Suppressor macrophage (primary cell): ENCODE data around the gene USH2A.
A peak's percentile ranks its signal among the peaks of the same experiment; 100 is the strongest.
"Not testable (repeated sequence)": the region's sequence is repeated elsewhere in the genome, so short reads cannot be mapped to it uniquely, and the experiment has no call there.

Experiments
- DNase-seq, 4 experiments: peaks; one replicate each; pipeline ENCODE4 v3.0.0-alpha.2; 2020 to 2022

USH2A gene

GRCh38 chr1:216044538-216044937 lies 378.7 kb downstream of the USH2A start:
- DNase-seq, result no peak

DNA sequence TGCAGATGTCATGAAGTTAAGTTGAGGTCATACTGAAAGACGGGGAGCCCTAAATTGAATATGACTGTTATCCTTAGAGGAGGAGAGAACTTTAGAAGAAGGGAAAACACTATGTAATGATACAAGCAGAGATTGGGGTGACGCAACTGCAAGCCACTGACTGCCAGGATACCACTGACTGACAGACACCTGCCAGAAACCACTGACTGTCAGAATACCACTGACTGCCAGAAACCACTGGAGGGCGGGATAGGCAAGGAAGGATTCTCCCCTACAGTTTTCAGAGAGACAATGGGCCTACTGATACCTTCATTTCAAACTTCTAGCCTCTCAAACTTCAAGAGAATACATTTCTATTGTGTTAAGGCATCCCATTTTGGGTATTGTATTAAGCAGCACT lies 388.7 kb downstream of the USH2A start:
- no peak for DNase-seq

DNA sequence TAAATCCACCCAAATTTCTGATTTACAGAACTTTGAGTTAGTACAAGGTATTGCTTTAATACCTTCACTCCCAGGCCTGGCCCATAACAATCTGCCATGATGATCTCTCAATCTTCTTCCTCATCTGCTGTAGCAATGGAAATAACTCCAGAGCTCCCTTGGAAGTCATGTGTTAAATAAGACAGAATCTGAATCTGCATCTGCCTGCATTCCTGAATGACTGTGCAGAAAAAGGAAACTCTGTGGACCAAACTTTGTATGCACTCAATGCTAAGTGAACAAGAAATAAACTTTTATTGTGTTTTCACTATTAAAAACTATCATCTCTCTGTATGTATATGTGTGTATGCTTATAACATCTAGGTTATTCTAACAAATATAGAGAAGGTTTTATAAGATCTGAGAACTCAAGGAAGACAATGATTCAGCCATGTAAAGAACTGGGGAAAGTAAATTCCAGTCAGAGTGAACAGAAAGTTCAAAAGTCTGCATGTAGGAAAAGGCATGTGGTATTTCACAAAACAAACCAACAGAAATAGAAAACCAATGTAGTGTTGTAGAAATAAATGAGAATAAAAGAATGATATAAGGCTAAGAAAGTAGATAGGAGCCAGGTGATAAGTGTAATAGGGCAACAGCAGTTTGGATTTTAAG lies 390.2 kb downstream of the USH2A start:
- no peak for DNase-seq

DNA sequence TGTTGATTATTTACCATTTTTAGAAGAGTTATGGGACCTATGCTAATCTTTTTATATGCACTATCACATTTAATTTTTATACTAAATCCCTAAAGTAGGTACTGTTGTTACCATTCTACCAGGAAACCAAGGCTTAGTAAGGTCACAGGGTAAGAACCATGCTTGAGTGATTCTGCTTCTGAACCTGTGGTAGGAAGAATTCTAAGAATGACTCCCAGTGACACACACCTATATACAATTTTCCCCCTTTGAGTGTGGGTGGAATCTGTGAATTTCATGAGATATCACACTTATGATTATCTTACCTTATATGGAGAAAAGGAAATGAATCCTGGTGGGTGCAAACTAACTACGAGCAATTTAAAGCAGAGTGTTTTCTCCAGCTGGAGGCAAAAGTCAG lies 391.0 kb downstream of the USH2A start:
- no peak for DNase-seq

DNA sequence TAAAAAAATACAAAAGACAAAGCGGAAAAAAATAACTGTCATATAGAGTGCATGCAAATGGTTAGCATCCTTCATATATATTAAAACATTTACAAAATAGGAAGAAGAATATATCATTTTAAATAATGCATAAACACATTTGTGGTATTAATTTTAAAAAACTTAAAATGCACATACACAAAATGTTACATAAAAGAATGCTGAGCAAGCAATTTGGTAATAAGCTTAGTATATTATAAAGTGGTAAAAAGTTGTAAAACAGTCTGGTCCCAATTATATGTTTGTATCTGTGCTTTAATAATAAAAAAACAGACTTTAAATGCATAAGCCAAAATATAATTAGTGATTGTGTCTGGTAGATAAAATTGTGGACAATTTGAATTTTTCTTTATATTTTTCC lies 394.6 kb downstream of the USH2A start:
- no peak for DNase-seq

DNA sequence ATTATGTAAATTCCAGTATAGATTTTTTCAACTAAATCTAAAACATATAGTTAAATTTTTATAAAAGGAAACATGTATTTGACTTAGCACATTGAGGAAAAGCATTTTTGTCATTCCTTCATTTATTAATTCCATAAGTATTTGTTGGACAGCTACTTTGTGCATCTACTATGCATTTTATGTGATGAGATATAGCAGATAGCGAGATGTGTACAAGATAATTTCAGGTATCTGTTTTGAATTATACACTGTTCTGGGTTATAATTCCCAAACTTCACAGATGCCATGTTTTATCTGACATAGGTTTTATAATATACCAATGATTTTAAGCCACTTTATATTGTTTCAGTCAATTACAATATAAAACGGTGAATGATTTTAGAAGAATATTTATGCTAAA lies 398.7 kb downstream of the USH2A start:
- DNase-seq, result no peak

GRCh38 chr1:216020743-216021345 lies 402.4 kb downstream of the USH2A start:
- DNase-seq, result no peak

- DNase-seq, result no peak
Observed at GRCh38 chr1:216015116-216015515, 408.1 kb downstream of the USH2A start.

DNA sequence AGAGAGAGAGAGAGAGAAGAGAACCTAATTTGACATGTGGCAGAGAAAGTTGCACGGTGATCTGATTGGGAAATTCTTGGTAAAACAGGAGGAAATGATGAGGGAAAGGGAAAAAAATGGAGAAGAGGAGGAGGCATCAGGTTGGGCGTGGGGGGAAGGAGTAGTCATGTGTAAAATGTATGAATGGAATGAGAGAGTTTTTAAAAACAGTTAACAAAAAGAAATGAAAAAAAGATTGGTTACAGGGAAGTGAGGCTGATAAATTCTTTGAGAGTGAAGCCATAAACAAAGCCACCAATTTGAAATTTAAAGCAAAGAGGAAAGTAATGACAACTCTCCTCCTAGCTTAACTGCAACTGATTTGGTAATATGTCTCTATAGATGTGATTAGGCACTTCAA lies 409.2 kb downstream of the USH2A start:
- DNase-seq, result no peak

GRCh38 chr1:216009456-216009855 lies 413.8 kb downstream of the USH2A start:
- not testable (repeated sequence) for DNase-seq

DNA sequence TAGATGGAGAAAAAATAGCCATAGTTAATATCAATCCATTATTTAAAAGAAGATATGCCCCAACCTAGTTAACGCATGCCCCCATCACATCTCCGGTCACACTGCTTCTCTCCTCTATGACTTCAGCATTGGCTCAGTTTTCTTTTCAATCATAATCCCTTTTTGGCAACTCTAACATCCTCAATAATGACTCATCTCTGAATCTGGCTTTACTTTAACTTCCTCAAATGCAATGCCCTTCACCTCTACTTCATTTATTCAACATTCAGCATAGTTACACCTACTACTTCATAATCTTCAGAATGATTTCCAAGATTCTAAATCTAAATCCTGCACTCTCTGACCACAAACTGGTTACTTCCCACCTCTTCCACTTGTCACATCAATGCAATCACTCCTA lies 417.3 kb downstream of the USH2A start:
- peak in 1 of 4 experiments; percentile 4 for DNase-seq

DNA sequence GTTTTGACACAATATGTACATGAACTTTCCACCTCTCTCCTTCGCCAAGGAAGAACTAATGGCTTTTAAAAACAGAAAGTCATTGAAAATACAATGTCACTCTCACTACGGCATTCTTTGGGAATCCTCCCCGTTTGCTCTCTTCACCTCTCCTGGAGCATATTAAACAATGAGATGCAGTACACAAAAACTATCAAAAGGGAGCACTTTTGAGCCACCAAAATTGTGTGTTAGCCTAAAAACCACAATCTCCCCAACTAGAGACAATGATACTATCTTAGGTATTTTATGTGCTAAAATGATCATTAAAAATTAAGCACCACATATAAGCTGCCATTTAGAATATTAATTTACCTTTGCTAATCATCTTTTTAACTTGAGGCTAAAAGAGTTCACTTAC lies 430.6 kb downstream of the USH2A start:
- peak in 2 of 4 experiments; percentile 9 to 13 for DNase-seq

- peak in 2 of 4 experiments; percentile 9 to 12 for DNase-seq
Observed at GRCh38 chr1:215987092-215987875, 436.0 kb downstream of the USH2A start.

- no peak for DNase-seq
Observed at GRCh38 chr1:215986401-215986800, 436.8 kb downstream of the USH2A start.

- DNase-seq, result no peak
Observed at GRCh38 chr1:215983680-215984079, 439.6 kb downstream of the USH2A start.

GRCh38 chr1:215971793-215972441 lies 451.3 kb downstream of the USH2A start:
- DNase-seq, result no peak

DNA sequence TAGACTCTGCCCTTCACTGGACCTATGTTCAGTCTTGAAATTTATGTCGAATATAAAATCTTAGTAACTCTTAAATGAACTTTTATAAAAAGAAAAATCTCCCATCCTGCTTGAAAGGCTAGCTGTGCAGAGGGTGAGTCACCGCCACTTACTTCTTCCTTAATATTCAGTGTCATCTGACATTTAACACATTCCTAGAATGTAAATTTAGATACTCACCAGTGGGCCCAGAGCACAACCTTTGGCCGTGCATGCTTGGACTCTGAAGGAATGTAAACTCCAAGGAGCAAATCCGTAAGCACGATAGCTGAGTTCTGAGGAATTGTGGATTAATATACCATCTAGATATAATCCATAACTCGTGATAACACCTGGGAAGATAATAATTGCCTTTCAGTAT lies 452.8 kb downstream of the USH2A start:
- DNase-seq, result no peak

DNA sequence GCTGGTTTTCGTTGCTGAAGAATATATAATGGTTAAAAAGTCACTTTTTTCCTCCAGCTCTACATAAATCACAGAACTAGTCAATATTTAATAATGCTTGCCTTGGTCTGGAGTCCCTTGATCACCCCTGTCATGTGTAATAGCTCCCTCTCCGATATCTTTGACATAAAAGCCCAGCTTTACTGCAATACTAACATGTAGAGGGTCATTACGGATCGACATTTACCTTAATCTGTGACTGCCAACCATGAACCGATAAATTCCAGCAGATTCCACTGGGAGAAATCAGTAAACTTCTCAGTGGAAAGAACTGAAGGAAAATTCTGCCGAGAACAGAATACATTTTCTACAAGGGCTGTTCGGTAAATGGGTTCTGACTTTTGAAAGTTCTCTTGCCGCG lies 459.6 kb downstream of the USH2A start:
- DNase-seq, result no peak

- DNase-seq, result no peak
Observed at GRCh38 chr1:215963040-215963439, 460.2 kb downstream of the USH2A start.

DNA sequence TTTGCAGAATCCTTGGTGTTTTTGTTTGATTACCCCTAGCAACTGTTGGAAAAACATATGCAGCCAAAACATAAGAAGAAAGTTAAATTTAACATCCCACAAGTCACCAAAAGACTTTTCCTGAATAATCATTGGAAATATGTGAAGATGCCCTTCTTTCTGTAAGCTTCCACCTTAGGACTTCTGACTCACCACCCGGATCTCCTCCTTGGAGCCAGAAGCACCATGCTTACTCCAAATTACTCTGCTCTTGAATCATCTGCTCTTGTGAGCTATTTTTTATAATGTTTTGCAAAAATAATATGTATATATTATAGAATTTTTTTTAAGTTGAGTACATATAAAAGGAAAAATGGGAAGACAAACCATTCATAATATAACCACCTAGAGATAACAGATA lies 464.4 kb downstream of the USH2A start:
- DNase-seq, result no peak

GRCh38 chr1:215957663-215958062 lies 465.6 kb downstream of the USH2A start:
- no peak for DNase-seq

DNA sequence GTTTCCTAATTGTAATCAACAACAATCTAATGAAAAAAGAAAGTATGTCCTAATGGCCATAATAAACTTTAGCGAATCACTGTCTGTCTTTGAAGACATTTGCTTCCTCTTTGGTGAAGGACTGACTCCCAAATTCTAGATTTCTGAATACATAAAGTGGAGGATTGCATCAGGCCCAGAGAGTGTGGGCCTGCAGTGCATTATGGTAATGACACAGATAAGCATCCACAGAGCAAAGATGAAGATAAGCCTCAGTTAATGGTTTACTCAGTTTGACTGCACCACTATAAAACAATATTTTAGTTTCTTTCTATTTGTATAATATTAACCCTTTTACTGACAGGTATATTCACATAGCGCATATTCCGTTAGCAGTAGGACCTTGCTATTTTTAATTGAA lies 490.7 kb downstream of the USH2A start:
- DNase-seq, result no peak

DNA sequence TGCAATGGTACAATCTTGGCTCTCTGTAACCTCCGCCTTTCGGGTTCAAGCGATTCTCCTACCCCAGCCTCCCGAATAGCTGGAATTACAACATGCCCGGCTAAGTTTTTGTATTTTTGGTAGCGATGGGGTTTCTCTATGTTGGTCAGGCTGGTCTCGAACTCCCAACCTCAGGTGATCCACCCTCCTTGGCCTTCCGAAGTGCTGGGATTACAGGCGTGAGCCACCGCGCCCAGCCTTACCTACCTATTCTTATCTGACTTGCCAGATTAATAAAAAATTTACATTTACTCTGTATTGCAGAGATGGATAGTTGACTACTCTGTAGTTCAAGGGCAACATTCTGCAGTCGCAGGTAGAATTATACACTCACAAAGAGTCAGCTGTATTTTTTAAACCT lies 496.6 kb downstream of the USH2A start:
- DNase-seq, result no peak
